Raji (cell line): ENCODE results near the gene TRIM44.

ENCODE experiments used
- POLR2A ChIP-seq: IDR thresholded peaks from 2 replicates; pipeline ENCODE4 v1.6.1; 2011; ENCODE audit warnings: low read depth, low read length, control low read depth; ENCODE audit not compliant: insufficient read depth

The TRIM44 gene, protein sequence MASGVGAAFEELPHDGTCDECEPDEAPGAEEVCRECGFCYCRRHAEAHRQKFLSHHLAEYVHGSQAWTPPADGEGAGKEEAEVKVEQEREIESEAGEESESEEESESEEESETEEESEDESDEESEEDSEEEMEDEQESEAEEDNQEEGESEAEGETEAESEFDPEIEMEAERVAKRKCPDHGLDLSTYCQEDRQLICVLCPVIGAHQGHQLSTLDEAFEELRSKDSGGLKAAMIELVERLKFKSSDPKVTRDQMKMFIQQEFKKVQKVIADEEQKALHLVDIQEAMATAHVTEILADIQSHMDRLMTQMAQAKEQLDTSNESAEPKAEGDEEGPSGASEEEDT

DNA sequence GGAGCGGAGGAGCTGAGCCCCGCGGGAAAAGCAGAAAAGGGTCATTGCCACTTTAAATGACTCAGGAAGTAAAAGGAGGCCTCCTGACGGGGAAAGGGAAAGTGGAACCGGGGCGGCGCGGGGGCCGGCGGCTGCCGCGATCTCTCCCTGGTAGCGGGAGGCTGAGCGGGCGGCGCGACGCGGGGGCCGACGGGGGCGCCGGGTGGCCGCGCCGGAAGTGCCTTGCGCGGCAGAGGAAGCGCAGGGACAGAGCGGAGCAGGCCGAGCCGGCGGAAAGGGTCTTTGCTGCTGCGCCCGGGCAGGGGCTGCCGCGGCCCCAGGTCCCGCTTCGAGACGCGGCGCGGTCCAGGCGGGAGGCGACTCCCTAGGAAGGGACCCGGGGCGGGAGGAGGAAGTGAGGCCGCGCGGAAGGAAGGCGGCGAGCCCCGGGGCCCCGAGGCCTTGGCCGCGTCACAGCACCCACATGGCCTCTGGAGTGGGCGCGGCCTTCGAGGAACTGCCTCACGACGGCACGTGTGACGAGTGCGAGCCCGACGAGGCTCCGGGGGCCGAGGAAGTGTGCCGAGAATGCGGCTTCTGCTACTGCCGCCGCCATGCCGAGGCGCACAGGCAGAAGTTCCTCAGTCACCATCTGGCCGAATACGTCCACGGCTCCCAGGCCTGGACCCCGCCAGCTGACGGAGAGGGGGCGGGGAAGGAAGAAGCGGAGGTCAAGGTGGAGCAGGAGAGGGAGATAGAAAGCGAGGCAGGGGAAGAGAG lies at the start of gene TRIM44:
Gene TRIM44, plus strand, starts transcription at position 127 of the 759 bp plus-strand sequence. Its CDS starts 337 bp downstream, at position 464.
- TF ChIP-seq POLR2A: peak; percentile 43

DNA sequence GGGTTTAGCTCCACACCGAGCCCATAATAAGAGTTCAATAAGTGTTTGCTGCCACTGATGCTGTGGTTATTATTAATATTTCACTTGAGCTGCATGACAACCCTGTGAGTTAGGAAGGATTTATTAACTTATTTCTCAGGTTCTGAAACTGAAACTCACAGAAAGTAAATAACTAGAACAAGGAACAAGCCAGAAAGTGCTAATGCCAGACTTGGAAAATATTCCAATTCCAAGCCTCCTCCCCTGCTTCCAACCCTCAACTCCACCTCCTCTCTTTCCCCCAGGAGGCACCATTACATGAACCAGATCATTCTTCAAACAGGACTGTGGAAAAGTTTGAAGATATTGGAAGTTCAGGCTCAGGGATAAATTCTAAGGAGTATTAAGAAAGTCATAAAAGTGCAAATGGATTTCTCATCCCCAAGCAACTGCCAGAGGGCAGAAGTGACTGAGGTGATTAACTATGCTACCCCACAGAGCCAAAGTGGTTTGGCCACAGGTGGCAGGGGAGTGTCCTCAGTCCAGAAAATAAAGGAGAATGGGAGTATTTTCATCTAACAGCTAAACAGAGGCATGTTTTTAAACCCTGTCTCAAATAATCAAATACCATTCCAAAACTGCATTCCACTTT lies 47.5 kb upstream of the TRIM44 start:
- TF ChIP-seq POLR2A: no peak

DNA sequence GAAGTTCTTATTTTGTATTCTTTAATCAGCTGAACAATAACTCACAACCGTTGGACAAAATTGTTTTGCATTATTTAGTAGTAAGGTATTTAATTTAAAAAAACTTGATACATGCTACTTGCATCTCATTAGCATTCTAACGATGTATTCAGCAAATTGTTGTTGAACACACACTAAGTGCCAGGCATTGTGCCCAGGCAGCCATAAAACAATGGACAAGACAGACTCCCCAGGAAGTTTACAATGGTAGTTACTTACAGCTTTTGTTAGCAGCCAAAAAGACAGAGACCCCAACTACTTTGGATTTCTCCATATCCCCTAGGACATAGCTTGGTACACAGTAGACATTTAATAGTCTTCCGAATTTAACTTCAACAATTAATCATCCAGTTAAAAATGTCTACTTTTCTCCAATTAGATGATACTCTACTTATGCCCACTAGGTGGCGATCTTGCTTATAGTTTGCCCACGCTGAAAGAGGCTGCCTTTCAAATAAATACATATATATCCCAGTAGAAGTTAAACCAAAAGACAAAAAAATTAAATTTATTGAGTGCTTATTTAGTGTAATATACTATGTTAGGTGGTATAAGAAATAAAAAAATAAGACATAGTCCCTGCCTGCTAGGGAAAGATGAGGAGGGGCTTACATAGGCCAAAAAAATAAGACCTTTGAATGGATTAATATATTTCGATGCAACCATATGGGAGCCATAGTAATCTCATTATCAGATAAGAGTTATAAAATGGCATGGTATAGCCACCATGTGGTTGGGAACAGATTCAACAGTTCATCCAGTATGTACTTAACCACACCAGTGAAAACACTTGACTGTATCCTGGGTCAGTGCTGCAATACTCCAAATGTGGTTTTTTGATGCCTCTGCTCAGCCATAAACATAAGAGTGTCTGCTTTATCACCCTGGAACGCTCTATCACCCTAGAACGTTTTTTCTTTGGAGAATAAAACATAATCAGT lies 46.4 kb upstream of the TRIM44 start:
- no peak for TF ChIP-seq POLR2A

DNA sequence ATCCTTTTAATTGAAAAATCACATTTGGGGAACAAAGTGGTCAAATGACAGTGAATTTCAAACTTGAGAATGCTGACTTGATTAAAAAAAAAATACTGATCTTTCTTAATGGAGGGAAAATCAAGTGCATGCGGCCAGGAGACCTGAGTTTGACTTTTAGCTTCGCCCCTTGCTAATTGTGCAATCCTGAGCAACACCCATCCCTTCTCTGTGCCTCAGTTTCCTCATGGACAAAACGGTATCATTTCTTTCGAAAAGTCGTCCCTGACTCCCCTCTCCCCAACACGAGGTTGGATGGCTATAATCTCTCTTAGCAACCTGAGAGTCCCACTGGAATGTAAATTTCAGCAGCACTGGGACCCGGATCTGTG lies 45.3 kb upstream of the TRIM44 start:
- TF ChIP-seq POLR2A: no peak

DNA sequence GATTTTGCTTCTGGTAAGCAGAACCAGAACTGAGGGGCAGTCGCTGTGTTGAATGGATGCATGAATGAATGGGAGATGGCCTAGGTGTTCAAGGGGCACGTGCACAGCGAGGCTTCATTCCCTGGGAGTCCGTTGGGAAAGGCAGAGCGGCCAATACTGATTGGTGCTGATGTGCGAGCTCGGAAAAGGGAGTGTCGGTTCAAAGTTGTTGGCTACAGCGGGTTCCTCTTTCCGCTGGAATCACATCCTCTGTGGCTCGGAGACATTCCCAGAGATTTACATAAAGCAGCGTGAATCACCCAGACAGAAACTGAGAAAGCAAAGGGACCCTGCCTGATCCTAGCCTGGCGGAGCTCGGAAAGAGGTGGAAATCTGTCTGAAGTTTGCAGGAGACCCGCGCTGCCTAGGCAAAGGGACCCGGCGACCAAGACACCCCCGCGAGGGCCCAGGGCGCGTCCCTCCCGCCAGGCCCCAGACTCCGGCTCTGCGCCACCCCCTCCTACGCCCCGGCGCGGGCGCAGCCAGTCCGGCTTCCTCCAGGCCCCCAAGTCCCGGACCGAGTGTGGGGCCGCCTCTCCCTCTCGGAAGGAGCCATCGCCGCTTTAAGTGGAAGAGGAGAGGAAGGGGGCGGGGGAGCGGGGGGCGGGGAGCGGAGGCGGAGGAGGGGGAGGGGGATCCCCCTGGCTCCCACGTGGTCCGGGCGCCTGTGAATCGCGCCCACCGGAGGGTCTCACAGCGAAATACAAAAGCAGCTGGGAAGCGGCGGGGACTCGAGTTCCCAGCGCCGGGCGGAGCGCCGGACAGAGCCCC lies 44.7 kb upstream of the TRIM44 start, which contains the start of gene FJX1:
Gene FJX1, plus strand, starts transcription at position 774 of the 810 bp plus-strand sequence. CDS start 177 bp downstream, outside the sequence.
- no peak for TF ChIP-seq POLR2A

DNA sequence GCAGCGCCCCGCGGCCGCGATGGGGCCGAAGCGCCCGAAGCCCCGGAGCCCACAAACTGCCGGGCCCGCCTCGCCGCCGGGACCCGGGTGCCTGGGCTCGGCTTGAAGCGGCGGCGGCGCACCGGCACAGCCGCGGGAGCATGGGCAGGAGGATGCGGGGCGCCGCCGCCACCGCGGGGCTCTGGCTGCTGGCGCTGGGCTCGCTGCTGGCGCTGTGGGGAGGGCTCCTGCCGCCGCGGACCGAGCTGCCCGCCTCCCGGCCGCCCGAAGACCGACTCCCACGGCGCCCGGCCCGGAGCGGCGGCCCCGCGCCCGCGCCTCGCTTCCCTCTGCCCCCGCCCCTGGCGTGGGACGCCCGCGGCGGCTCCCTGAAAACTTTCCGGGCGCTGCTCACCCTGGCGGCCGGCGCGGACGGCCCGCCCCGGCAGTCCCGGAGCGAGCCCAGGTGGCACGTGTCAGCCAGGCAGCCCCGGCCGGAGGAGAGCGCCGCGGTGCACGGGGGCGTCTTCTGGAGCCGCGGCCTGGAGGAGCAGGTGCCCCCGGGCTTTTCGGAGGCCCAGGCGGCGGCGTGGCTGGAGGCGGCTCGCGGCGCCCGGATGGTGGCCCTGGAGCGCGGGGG lies 44.0 kb upstream of the TRIM44 start:
- TF ChIP-seq POLR2A: no peak

DNA sequence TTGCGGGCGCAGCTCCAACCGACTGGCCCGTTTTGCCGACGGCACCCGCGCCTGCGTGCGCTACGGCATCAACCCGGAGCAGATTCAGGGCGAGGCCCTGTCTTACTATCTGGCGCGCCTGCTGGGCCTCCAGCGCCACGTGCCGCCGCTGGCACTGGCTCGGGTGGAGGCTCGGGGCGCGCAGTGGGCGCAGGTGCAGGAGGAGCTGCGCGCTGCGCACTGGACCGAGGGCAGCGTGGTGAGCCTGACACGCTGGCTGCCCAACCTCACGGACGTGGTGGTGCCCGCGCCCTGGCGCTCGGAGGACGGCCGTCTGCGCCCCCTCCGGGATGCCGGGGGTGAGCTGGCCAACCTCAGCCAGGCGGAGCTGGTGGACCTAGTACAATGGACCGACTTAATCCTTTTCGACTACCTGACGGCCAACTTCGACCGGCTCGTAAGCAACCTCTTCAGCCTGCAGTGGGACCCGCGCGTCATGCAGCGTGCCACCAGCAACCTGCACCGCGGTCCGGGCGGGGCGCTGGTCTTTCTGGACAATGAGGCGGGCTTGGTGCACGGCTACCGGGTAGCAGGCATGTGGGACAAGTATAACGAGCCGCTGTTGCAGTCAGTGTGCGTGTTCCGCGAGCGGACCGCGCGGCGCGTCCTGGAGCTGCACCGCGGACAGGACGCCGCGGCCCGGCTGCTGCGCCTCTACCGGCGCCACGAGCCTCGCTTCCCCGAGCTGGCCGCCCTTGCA lies 43.3 kb upstream of the TRIM44 start:
- TF ChIP-seq POLR2A: no peak

DNA sequence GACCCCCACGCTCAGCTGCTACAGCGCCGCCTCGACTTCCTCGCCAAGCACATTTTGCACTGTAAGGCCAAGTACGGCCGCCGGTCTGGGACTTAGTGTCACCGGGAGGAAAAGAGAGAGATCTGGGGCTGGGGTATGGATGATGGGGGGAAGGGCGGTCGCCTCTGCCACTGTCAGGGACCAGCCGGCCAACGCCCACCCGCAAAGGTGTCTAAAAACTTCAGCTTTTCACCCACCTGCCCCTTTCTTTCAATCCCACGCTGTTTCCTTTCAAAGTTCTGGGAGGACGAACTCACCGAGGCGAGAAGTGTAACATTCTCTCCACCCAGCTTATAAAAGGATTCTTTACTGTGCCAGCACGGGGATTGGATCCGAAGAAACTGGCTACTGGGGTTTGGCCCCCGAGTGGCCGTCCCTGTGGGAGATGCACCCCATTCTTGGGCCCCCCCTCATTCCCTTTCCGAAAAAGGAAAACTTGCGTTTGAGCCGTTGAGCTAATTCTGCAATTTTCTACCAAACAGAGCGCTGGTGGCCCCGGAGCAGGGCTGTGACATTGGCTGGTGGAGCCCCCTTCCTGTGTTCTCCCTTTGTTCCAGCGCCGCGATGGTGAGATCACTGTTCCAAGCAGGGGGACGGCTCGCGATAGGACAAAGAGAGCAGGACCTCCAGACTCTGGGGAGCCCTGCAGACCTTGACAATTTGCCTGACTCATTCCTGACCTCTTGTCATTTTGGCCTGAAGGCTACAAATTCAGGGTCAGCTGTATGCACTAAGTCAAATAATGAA lies 42.5 kb upstream of the TRIM44 start:
- no peak for TF ChIP-seq POLR2A

DNA sequence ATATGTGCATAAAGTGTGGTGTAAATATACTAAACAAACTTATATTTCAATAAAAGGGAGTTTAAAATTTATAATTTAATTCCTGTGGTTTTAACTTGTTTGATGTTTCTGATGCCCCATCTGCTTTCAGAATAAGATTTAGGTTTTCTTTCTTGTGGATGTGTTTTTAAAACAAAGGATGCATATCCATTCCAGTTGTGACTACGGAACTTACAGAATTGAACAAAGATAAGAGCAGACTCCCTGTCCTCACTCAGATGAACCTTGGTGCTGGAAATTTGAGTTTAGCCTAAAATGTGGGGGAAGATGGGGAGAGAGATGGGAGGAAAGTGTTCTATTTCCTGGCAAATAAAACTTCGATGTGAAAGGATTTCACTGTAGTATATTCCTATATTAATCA lies 41.8 kb upstream of the TRIM44 start:
- TF ChIP-seq POLR2A: no peak

DNA sequence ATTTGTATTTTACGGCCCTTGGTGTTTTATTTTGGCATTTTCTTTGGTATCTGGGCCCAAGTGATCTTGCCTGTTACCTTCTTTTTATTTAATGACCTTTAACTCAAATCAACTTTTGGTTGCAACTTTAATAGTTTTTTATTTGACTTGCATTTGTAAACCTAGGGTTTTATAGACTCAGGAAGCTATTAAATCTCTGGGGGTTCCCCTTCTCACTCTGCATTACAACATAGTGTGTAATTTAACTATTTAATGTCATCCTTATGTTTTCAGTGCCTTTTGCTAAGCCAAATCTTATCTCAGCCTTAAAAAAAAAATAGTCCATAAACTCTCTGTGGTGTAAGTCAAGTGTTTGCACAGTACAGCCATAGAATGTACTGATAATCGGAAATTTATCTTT lies 41.0 kb upstream of the TRIM44 start:
- TF ChIP-seq POLR2A: no peak

DNA sequence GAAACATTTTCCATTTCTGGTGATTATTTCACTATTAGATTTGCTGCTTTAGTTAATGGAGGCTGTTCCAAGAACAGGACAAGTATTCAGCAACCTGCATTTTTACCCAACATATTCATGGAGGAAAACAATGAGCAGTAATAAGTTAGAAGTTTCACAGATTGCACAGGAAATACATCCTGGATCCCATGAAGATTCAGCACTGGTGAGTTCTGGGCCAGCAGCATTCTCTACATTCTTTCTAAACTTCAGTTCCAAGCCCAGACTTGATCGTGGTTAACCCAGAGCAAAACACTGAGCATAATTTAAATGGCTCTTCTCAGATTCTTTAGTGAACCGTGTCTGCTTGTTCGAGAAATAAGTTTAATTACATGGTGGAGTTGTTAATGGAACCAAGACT lies 40.5 kb upstream of the TRIM44 start:
- TF ChIP-seq POLR2A: no peak

DNA sequence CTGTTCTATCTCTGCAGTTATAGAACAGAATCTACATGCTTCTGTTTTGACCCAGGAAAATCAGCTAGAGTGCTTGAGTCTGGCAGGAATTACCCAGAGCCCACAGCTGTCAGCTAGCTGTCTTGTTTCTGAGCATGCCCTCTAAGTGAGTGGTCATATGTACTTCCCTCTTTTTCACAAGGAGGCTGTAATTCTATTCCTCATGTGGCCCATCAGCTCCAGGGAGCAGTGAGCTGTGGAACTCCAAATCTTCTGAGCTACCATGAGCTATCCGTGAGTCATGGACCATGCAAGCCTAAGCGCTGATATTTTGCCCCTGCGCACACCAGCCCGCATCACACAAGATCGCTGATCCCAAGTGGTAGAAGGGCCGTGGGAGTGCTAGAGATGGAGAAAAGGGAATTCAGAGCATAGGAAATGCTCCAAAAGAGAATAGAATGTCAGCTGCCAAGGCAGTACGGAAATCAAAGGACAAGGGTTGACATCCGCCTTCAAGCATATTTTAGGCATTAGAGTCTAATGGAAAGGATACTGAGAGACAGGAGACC lies 38.9 kb upstream of the TRIM44 start:
- TF ChIP-seq POLR2A: no peak
